Neutrophil (primary cell): ENCODE results near the gene STYX.

Source experiments
- H3K27ac ChIP-seq: fragments of 200-600 bp; sonication (generic); 2 replicates; pipeline ENCODE4 v1.5.1; 2016; ENCODE audit warnings: mild to moderate bottlenecking, moderate library complexity
- H3K27me3 ChIP-seq: fragments of 200-600 bp; sonication (generic); 2 replicates; pipeline ENCODE4 v1.6.0; 2016; ENCODE audit warnings: mild to moderate bottlenecking
- H3K36me3 ChIP-seq: fragments of 200-600 bp; sonication (generic); 2 replicates; pipeline ENCODE4 v1.5.1; 2017
- H3K4me1 ChIP-seq, 2 experiments: fragments of 200-600 bp in 1 of 2; sonication (generic) in 1 of 2; 1 replicate in 1 of 2; 2 replicates in 1 of 2; pipeline versions ENCODE4 v1.5.1 to v1.6.1; 2013 to 2016; ENCODE audit warnings: low read depth in 1 of 2, low read length in 1 of 2, mild to moderate bottlenecking in 1 of 2, moderate library complexity in 1 of 2; ENCODE audit not compliant: control insufficient read depth in 1 of 2, insufficient read depth in 1 of 2
- H3K4me3 ChIP-seq, 2 experiments: fragments of 200-600 bp in 1 of 2; sonication (generic) in 1 of 2; 1 replicate in 1 of 2; 2 replicates in 1 of 2; pipeline ENCODE4 v1.5.1; 2013 to 2016; ENCODE audit warnings: low read depth in 1 of 2, low read length in 1 of 2, mild to moderate bottlenecking in 1 of 2, moderate library complexity in 1 of 2
- H3K9me3 ChIP-seq: fragments of 200-600 bp; sonication (generic); 2 replicates; pipeline ENCODE4 v1.5.1; 2016
- CTCF ChIP-seq: fragments of 200-600 bp; sonication (generic); IDR thresholded peaks from 2 replicates; pipeline ENCODE4 v1.5.1; 2016; ENCODE audit warnings: antibody characterized with exemption

STYX gene

DNA sequence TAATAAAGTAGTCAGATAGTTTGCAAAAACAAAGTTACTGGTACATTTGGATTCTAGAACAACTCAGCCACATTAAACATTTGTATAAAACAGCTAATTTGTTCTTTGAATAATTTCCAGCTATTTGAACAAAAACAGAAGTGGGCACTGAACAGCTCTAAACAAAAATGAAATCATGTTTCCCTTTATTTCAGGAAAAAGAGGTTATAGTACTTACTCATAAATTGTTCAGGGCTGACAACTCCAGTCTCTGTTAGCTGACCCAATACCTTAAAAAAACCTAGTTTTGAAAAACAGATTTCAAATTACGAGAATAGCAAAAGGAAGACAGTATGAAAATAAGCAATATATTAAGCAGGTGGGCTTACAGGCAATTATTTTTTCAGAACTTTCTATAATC lies 53.2 kb downstream of the STYX start:
- Histone ChIP-seq H3K4me1 (no peaks in the 10 kb centered on the region), H3K27me3 (no peaks in the 10 kb centered on the region), H3K36me3 (no peaks in the 10 kb centered on the region), H3K9me3 (no peaks in the 10 kb centered on the region), H3K4me3 (no peak overlapping the region), H3K27ac (no peak overlapping the region)
- no peak for TF ChIP-seq CTCF

DNA sequence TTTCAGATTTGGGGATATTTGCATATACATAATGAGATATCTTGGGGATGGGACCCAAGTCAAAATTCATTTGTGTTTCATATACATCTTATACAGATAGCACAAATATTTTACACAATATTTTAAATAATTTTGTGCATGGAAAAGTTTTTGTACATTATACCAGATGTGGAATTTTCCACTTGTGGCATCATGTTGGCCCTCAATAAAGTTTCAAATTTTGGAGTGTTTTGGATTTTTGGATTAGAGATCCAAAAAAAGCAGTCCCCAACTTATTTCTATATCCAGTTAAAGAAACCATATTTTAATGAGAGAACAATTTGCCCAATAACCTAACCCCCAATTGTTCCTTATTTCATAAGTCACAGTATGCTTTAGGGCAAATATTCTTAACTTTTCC lies 56.9 kb downstream of the STYX start:
- H3K4me3 ChIP-seq, result no peak overlapping the region

GRCh38 chr14:52789118-52789517 lies 59.2 kb downstream of the STYX start:
- H3K4me3 ChIP-seq, result no peak overlapping the region
- H3K27me3 ChIP-seq, result peaks cover 17% of the 10 kb centered on the region
- H3K36me3 ChIP-seq, result no peaks in the 10 kb centered on the region
- H3K4me1 ChIP-seq, result peaks cover 10 to 21% of the 10 kb centered on the region in 2 experiments
- no peak for TF ChIP-seq CTCF
- no peak overlapping the region for H3K27ac ChIP-seq
- no peaks in the 10 kb centered on the region for H3K9me3 ChIP-seq

More for the DNA sequence above, 56.9 kb downstream of the STYX start:
- H3K27me3 ChIP-seq, result peaks cover 17% of the 10 kb centered on the region
- H3K9me3 ChIP-seq, result no peaks in the 10 kb centered on the region
- H3K4me1 ChIP-seq, result peaks cover 10 to 19% of the 10 kb centered on the region in 2 experiments
- no peak overlapping the region for H3K27ac ChIP-seq
- H3K36me3 ChIP-seq, result no peaks in the 10 kb centered on the region
- TF ChIP-seq CTCF, result no peak

- Histone ChIP-seq H3K27me3 (peaks cover 17% of the 10 kb centered on the region), H3K4me1 (peaks cover 10 to 21% of the 10 kb centered on the region in 2 experiments), H3K4me3 (peak overlapping the region; percentile 60 to 84), H3K36me3 (no peaks in the 10 kb centered on the region), H3K9me3 (no peaks in the 10 kb centered on the region), H3K27ac (no peak overlapping the region)
- no peak for TF ChIP-seq CTCF
These were observed 60.2 kb downstream of the STYX start for GRCh38 chr14:52790011-52790755.

GRCh38 chr14:52790756-52791222 lies 60.8 kb downstream of the STYX start:
- H3K4me1 ChIP-seq, result peaks cover 10 to 21% of the 10 kb centered on the region in 2 experiments
- no peaks in the 10 kb centered on the region for H3K36me3 ChIP-seq
- no peaks in the 10 kb centered on the region for H3K9me3 ChIP-seq
- H3K27ac ChIP-seq, result no peak overlapping the region
- no peak for TF ChIP-seq CTCF
- peak overlapping the region; percentile 60 to 84 for H3K4me3 ChIP-seq
- H3K27me3 ChIP-seq, result peaks cover 17% of the 10 kb centered on the region
